Suprapubic skin (tissue), 4 donors: ENCODE results near the gene MEI1. TPM values are rescaled to one million over a fixed set of nuclear protein-coding genes. Genes with fewer than 3 reads are reported as not detected.

Source experiments
- DNase-seq, 2 donors: peaks; one replicate each; pipeline ENCODE4 v3.0.0-alpha.2; 2019; ENCODE audit warnings: low spot score in 2 of 2
- H3K27ac ChIP-seq: fragments of 200-600 bp; sonication (generic); one replicate; pipeline ENCODE4 v1.5.1; 2019
- H3K27me3 ChIP-seq: fragments of 200-600 bp; sonication (generic); one replicate; pipeline ENCODE4 v1.5.1; 2019
- H3K36me3 ChIP-seq: fragments of 200-600 bp; sonication (generic); one replicate; pipeline ENCODE4 v1.5.1; 2019
- H3K4me1 ChIP-seq: fragments of 200-600 bp; sonication (generic); one replicate; pipeline ENCODE4 v1.5.1; 2019
- H3K4me3 ChIP-seq: fragments of 200-600 bp; sonication (generic); one replicate; pipeline ENCODE4 v1.5.1; 2019; ENCODE audit warnings: mild to moderate bottlenecking
- H3K9me3 ChIP-seq: fragments of 200-600 bp; sonication (generic); one replicate; pipeline ENCODE4 v1.5.1; 2019
- EP300 ChIP-seq: sonication (generic); formaldehyde crosslinking; IDR thresholded peaks from one replicate; pipeline ENCODE4 v1.6.1; 2017; ENCODE audit warnings: antibody characterized with exemption
- POLR2A ChIP-seq, 2 donors: fragments of 450-650 bp; IDR thresholded peaks; one replicate each; pipeline ENCODE4 v1.6.1; 2017; ENCODE audit warnings: antibody characterized with exemption in 2 of 2, mild to moderate bottlenecking in 2 of 2, moderate library complexity in 2 of 2
- POLR2AphosphoS5 ChIP-seq, 3 donors: sonication (generic); formaldehyde crosslinking; IDR thresholded peaks; one replicate each; pipeline ENCODE4 v1.6.1; 2017; ENCODE audit warnings: antibody characterized with exemption in 3 of 3
- WGBS: methylation state at CpG from one replicate; pipeline ENCODE4 v1.1.5; 2018; 5-methylcytosine and 5-hydroxymethylcytosine counted together
- total RNA-seq, 4 donors: library from RNA; depleted of rRNA; stranded (reverse); fragments of >200 nt; gene quantifications; one replicate each; pipeline ENCODE4 v1.1.0, GENCODE V29; 2016
- TF ChIP-seq, protein P1 (sequence below), 2 donors: fragments of 200-600 bp in 1 of 2; fragments of 450-650 bp in 1 of 2; sonication (generic) in 1 of 2; IDR thresholded peaks; one replicate each; pipeline ENCODE4 v1.5.1; 2016 to 2019; ENCODE audit warnings: antibody characterized with exemption in 2 of 2, mild to moderate bottlenecking in 1 of 2, moderate library complexity in 1 of 2

MEI1 gene
- total RNA-seq, 4 donors from 2014 or later = 0.72 to 5.0 TPM; not detected in 2

GRCh38 chr22:41688365-41689211 lies 10.7 kb upstream of the MEI1 start, which contains the start of gene SNU13:
Gene SNU13, minus strand, starts transcription at chr22:41688867. Its CDS starts 71 bp downstream, at chr22:41688796.
- H3K4me3 ChIP-seq = peak within 1 kb of the TSS; percentile 66
- no peaks in the 10 kb centered on the region for H3K27me3 ChIP-seq
- H3K27ac ChIP-seq = peak within 1 kb of the TSS; percentile 95
- TF ChIP-seq EP300 (no peak), POLR2AphosphoS5 (IDR thresholded peaks at IDR 0.05) (peak; percentile 82 to 92 (median 82)), POLR2A (IDR thresholded peaks at IDR 0.05) (peak in 1 of 2 donors; percentile 75)
- DNase-seq = peak; percentile 96
- H3K36me3 ChIP-seq = peaks cover 4% of the 10 kb centered on the region
- WGBS = 1% methylated on average over 60 of the region's 62 CpGs
- peaks cover 21% of the 10 kb centered on the region for H3K4me1 ChIP-seq
- no peaks in the 10 kb centered on the region for H3K9me3 ChIP-seq

- WGBS = 75% methylated on average over 3 of the region's 3 CpGs
- no peak for DNase-seq
- TF ChIP-seq POLR2AphosphoS5 (IDR thresholded peaks at IDR 0.05) (no peak), POLR2A (IDR thresholded peaks at IDR 0.05) (no peak), EP300 (no peak)
- TF ChIP-seq, protein P1, sequence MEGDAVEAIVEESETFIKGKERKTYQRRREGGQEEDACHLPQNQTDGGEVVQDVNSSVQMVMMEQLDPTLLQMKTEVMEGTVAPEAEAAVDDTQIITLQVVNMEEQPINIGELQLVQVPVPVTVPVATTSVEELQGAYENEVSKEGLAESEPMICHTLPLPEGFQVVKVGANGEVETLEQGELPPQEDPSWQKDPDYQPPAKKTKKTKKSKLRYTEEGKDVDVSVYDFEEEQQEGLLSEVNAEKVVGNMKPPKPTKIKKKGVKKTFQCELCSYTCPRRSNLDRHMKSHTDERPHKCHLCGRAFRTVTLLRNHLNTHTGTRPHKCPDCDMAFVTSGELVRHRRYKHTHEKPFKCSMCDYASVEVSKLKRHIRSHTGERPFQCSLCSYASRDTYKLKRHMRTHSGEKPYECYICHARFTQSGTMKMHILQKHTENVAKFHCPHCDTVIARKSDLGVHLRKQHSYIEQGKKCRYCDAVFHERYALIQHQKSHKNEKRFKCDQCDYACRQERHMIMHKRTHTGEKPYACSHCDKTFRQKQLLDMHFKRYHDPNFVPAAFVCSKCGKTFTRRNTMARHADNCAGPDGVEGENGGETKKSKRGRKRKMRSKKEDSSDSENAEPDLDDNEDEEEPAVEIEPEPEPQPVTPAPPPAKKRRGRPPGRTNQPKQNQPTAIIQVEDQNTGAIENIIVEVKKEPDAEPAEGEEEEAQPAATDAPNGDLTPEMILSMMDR (IDR thresholded peaks at IDR 0.05) = no peak
- H3K4me3 ChIP-seq = no peak overlapping the region
- H3K36me3 ChIP-seq = peaks cover 11% of the 10 kb centered on the region
- no peaks in the 10 kb centered on the region for H3K27me3 ChIP-seq
- no peaks in the 10 kb centered on the region for H3K9me3 ChIP-seq
- peaks cover 21% of the 10 kb centered on the region for H3K4me1 ChIP-seq
- H3K27ac ChIP-seq = no peak overlapping the region
Observed at GRCh38 chr22:41690476-41690875, 8.8 kb upstream of the MEI1 start.

DNA sequence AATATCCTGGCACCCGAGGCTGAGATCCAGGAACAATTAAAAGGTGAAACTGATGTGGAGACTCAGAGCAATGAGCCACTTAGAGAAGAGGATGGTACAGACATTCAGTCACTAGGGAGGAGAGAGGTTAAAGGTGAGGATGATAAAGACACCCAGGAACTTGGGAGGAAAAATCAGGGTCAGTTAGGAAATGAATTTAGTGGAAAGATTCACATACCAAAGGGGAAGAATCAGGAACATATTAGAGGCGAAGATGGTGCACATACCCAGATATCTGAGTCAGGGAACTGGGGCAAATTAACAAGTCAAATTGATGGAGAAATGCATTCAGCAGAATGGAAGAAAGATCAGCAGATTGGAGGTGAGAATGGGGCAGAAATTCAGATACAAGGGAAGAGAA lies 4.1 kb upstream of the MEI1 start:
- Histone ChIP-seq H3K27ac (no peak overlapping the region), H3K36me3 (peaks cover 11% of the 10 kb centered on the region), H3K9me3 (no peaks in the 10 kb centered on the region), H3K27me3 (no peaks in the 10 kb centered on the region), H3K4me1 (peaks cover 15% of the 10 kb centered on the region), H3K4me3 (no peak overlapping the region)
- TF ChIP-seq POLR2AphosphoS5 (IDR thresholded peaks at IDR 0.05) = no peak
- no peak for TF ChIP-seq POLR2A (IDR thresholded peaks at IDR 0.05)
- no peak for TF ChIP-seq EP300
- TF ChIP-seq, protein P1 (IDR thresholded peaks at IDR 0.05) = no peak
- 82% methylated on average over 2 of the region's 2 CpGs for WGBS
- no peak for DNase-seq

DNA sequence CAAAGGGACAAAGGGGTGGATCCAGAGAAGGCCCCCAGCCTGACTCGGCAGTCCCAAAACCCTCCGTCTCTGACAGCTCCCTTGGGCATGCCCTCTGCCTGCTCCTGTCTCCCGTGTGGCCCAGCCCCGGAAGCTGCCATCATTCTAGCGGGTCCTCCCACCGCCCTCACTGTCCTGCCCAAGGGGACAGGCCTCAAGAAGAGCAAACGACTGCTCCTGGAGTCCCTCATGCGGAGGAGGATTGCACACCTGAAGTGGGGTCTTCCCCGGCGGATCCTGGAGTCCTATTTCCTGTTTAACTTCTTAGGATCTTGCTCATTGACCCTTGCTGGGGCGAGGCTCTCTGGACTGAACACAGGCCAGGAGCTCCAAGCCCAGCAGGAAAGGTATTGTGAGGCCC lies 2.6 kb upstream of the MEI1 start:
- H3K4me1 ChIP-seq = peaks cover 15% of the 10 kb centered on the region
- H3K36me3 ChIP-seq = peaks cover 11% of the 10 kb centered on the region
- H3K27ac ChIP-seq = no peak overlapping the region
- no peak for DNase-seq
- no peaks in the 10 kb centered on the region for H3K9me3 ChIP-seq
- no peaks in the 10 kb centered on the region for H3K27me3 ChIP-seq
- 52% methylated on average over 11 of the region's 11 CpGs for WGBS
- H3K4me3 ChIP-seq = no peak overlapping the region
- TF ChIP-seq, protein P1 (IDR thresholded peaks at IDR 0.05) = no peak
- TF ChIP-seq EP300 (no peak), POLR2AphosphoS5 (IDR thresholded peaks at IDR 0.05) (no peak), POLR2A (IDR thresholded peaks at IDR 0.05) (no peak)

GRCh38 chr22:41697126-41697775 lies 2.1 kb upstream of the MEI1 start:
- TF ChIP-seq, protein P1 (IDR thresholded peaks at IDR 0.05) = peak; percentile 95 to 97
- TF ChIP-seq POLR2A (IDR thresholded peaks at IDR 0.05) (no peak), EP300 (no peak)
- DNase-seq = peak; percentile 95 to 96
- Histone ChIP-seq H3K9me3 (no peaks in the 10 kb centered on the region), H3K36me3 (peaks cover 11% of the 10 kb centered on the region), H3K27ac (no peak overlapping the region), H3K27me3 (no peaks in the 10 kb centered on the region), H3K4me3 (peak overlapping the region; percentile 27), H3K4me1 (peaks cover 15% of the 10 kb centered on the region)
- 22% methylated on average over 12 of the region's 12 CpGs for WGBS
